ENCODE measurements around the gene KIF5C.
A peak's percentile ranks its signal among the peaks of the same experiment; 100 is the strongest.

The KIF5C gene

GRCh38 chr2:149059822-149060221, 184.8 kb downstream of the KIF5C start:
- TF ChIP-seq CTCF (IDR thresholded peaks at IDR 0.05; ENCODE audit: insufficient read depth, low read depth, low read length, missing control alignments): no peak
- DNase-seq (ENCODE audit: low read depth): no peak
- no peak overlapping the region for H3K4me3 ChIP-seq (ENCODE audit: low read length)

GRCh38 chr2:149061133-149061745, 186.2 kb downstream of the KIF5C start:
- H3K4me3 ChIP-seq (ENCODE audit: low read length): no peak overlapping the region
- no peak for TF ChIP-seq CTCF (IDR thresholded peaks at IDR 0.05; ENCODE audit: insufficient read depth, low read depth, low read length, missing control alignments)
- no peak for DNase-seq (ENCODE audit: low read depth)

- H3K4me3 ChIP-seq (ENCODE audit: low read length): no peak overlapping the region
- no peak for TF ChIP-seq CTCF (IDR thresholded peaks at IDR 0.05; ENCODE audit: insufficient read depth, low read depth, low read length, missing control alignments)
- DNase-seq (ENCODE audit: low read depth): peak; percentile 59
Measured at GRCh38 chr2:149062531-149062930, 187.5 kb downstream of the KIF5C start.

- peak; percentile 33 for DNase-seq (ENCODE audit: low read depth)
- H3K4me3 ChIP-seq (ENCODE audit: low read length): no peak overlapping the region
- no peak for TF ChIP-seq CTCF (IDR thresholded peaks at IDR 0.05; ENCODE audit: insufficient read depth, low read depth, low read length, missing control alignments)
Measured at GRCh38 chr2:149063177-149063576, 188.2 kb downstream of the KIF5C start.

GRCh38 chr2:149064365-149064841, 189.4 kb downstream of the KIF5C start:
- no peak for TF ChIP-seq CTCF (IDR thresholded peaks at IDR 0.05; ENCODE audit: insufficient read depth, low read depth, low read length, missing control alignments)
- no peak overlapping the region for H3K4me3 ChIP-seq (ENCODE audit: low read length)
- DNase-seq (ENCODE audit: low read depth): peak; percentile 22

GRCh38 chr2:149064856-149065630, 190.0 kb downstream of the KIF5C start:
- H3K4me3 ChIP-seq (ENCODE audit: low read length): no peak overlapping the region
- no peak for DNase-seq (ENCODE audit: low read depth)
- no peak for TF ChIP-seq CTCF (IDR thresholded peaks at IDR 0.05; ENCODE audit: insufficient read depth, low read depth, low read length, missing control alignments)

Measured in epithelial cell of esophagus (primary cell).